Measurements from ENCODE around the gene GRK1.

GRK1 gene

GRCh38 chr13:113748101-113748861 lies 81.3 kb downstream of the GRK1 start:
- Histone ChIP-seq H3K4me3 (ENCODE audit: control insufficient read depth in 1 of 7, extremely low read depth in 1 of 7, insufficient read depth in 4 of 7, low read depth in 2 of 7, low read length in 6 of 7) (no peak overlapping the region), H3K4me1 (ENCODE audit: control extremely low read depth in 1 of 4, control insufficient read depth in 4 of 4, insufficient read depth in 4 of 4, low read length in 3 of 4) (peaks cover 0 to 2% (median under 1%) of the 10 kb centered on the region in 4 experiments), H3K9me3 (ENCODE audit: control extremely low read depth in 1 of 5, control insufficient read depth in 4 of 5, insufficient read depth in 2 of 5, low read depth in 1 of 5, low read length in 4 of 5) (peaks cover 0 to 3% (median 0%) of the 10 kb centered on the region in 5 experiments), H3K27me3 (replicated peaks in 2 of 5; ENCODE audit: control insufficient read depth in 4 of 5, insufficient read depth in 5 of 5, low read length in 4 of 5) (peaks cover 0 to 33% (median 7%) of the 10 kb centered on the region in 5 experiments), H3K27ac (ENCODE audit: insufficient read depth in 1 of 2, low read depth in 1 of 2, low read length in 2 of 2, poor library complexity in 1 of 2, severe bottlenecking in 2 of 2) (no peak overlapping the region), H3K36me3 (ENCODE audit: control insufficient read depth in 4 of 4, insufficient read depth in 4 of 4, low read length in 3 of 4) (no peaks in the 10 kb centered on the region)
- WGBS (ENCODE audit: insufficient coverage): 89% methylated on average over 23 of the region's 25 CpGs
- CTCF ChIA-PET: no interaction called here
- POLR2A ChIA-PET: no interaction called here
- no peak for DNase-seq

GRCh38 chr13:113748862-113749451 lies 81.9 kb downstream of the GRK1 start:
- no peak overlapping the region for H3K27ac ChIP-seq (ENCODE audit: insufficient read depth in 1 of 2, low read depth in 1 of 2, low read length in 2 of 2, poor library complexity in 1 of 2, severe bottlenecking in 2 of 2)
- peaks cover 0 to 3% (median 0%) of the 10 kb centered on the region in 5 experiments for H3K9me3 ChIP-seq (ENCODE audit: control extremely low read depth in 1 of 5, control insufficient read depth in 4 of 5, insufficient read depth in 2 of 5, low read depth in 1 of 5, low read length in 4 of 5)
- peaks cover 0 to 33% (median 7%) of the 10 kb centered on the region in 5 experiments for H3K27me3 ChIP-seq (replicated peaks in 2 of 5; ENCODE audit: control insufficient read depth in 4 of 5, insufficient read depth in 5 of 5, low read length in 4 of 5)
- CTCF ChIA-PET: no interaction called here
- H3K4me1 ChIP-seq (ENCODE audit: control extremely low read depth in 1 of 4, control insufficient read depth in 4 of 4, insufficient read depth in 4 of 4, low read length in 3 of 4): no peaks in the 10 kb centered on the region
- DNase-seq: no peak
- H3K36me3 ChIP-seq (ENCODE audit: control insufficient read depth in 4 of 4, insufficient read depth in 4 of 4, low read length in 3 of 4): no peaks in the 10 kb centered on the region
- no peak overlapping the region for H3K4me3 ChIP-seq (ENCODE audit: control insufficient read depth in 1 of 7, extremely low read depth in 1 of 7, insufficient read depth in 4 of 7, low read depth in 2 of 7, low read length in 6 of 7)
- 97% methylated on average over 19 of the region's 22 CpGs for WGBS (ENCODE audit: insufficient coverage)
- POLR2A ChIA-PET: no interaction called here

GRCh38 chr13:113749507-113749906 lies 82.5 kb downstream of the GRK1 start:
- Histone ChIP-seq H3K9me3 (ENCODE audit: control extremely low read depth in 1 of 5, control insufficient read depth in 4 of 5, insufficient read depth in 2 of 5, low read depth in 1 of 5, low read length in 4 of 5) (peaks cover 0 to 3% (median 0%) of the 10 kb centered on the region in 5 experiments), H3K4me1 (ENCODE audit: control extremely low read depth in 1 of 4, control insufficient read depth in 4 of 4, insufficient read depth in 4 of 4, low read length in 3 of 4) (no peaks in the 10 kb centered on the region), H3K4me3 (ENCODE audit: control insufficient read depth in 1 of 7, extremely low read depth in 1 of 7, insufficient read depth in 4 of 7, low read depth in 2 of 7, low read length in 6 of 7) (no peak overlapping the region), H3K27me3 (replicated peaks in 2 of 5; ENCODE audit: control insufficient read depth in 4 of 5, insufficient read depth in 5 of 5, low read length in 4 of 5) (peaks cover 0 to 33% (median 7%) of the 10 kb centered on the region in 5 experiments), H3K27ac (ENCODE audit: insufficient read depth in 1 of 2, low read depth in 1 of 2, low read length in 2 of 2, poor library complexity in 1 of 2, severe bottlenecking in 2 of 2) (no peak overlapping the region), H3K36me3 (ENCODE audit: control insufficient read depth in 4 of 4, insufficient read depth in 4 of 4, low read length in 3 of 4) (no peaks in the 10 kb centered on the region)
- no peak for DNase-seq
- ChIA-PET POLR2A (no interaction called here), CTCF (interaction anchor here (0.8 kb wide), 1 partner anchor 8 kb away, joined by 4 read pairs; no protein-coding TSS in a partner anchor)
- 95% methylated on average over 12 of the region's 13 CpGs for WGBS (ENCODE audit: insufficient coverage)

- H3K27ac ChIP-seq (ENCODE audit: insufficient read depth in 1 of 2, low read depth in 1 of 2, low read length in 2 of 2, poor library complexity in 1 of 2, severe bottlenecking in 2 of 2): no peak overlapping the region
- ChIA-PET POLR2A (no interaction called here), CTCF (interaction anchor here (0.8 kb wide), 1 partner anchor 9 kb away, joined by 4 read pairs; no protein-coding TSS in a partner anchor)
- 95% methylated on average over 11 of the region's 11 CpGs for WGBS (ENCODE audit: insufficient coverage)
- no peak overlapping the region for H3K4me3 ChIP-seq (ENCODE audit: control insufficient read depth in 1 of 7, extremely low read depth in 1 of 7, insufficient read depth in 4 of 7, low read depth in 2 of 7, low read length in 6 of 7)
- DNase-seq: no peak
- no peaks in the 10 kb centered on the region for H3K4me1 ChIP-seq (ENCODE audit: control extremely low read depth in 1 of 4, control insufficient read depth in 4 of 4, insufficient read depth in 4 of 4, low read length in 3 of 4)
- no peaks in the 10 kb centered on the region for H3K36me3 ChIP-seq (ENCODE audit: control insufficient read depth in 4 of 4, insufficient read depth in 4 of 4, low read length in 3 of 4)
- H3K27me3 ChIP-seq (replicated peaks in 2 of 5; ENCODE audit: control insufficient read depth in 4 of 5, insufficient read depth in 5 of 5, low read length in 4 of 5): peaks cover 0 to 33% (median 7%) of the 10 kb centered on the region in 5 experiments
- peaks cover 0 to 3% (median 0%) of the 10 kb centered on the region in 5 experiments for H3K9me3 ChIP-seq (ENCODE audit: control extremely low read depth in 1 of 5, control insufficient read depth in 4 of 5, insufficient read depth in 2 of 5, low read depth in 1 of 5, low read length in 4 of 5)
Measured at GRCh38 chr13:113749967-113750366, 82.9 kb downstream of the GRK1 start.

- Histone ChIP-seq H3K27ac (ENCODE audit: insufficient read depth in 1 of 2, low read depth in 1 of 2, low read length in 2 of 2, poor library complexity in 1 of 2, severe bottlenecking in 2 of 2) (no peak overlapping the region), H3K4me3 (ENCODE audit: control insufficient read depth in 1 of 7, extremely low read depth in 1 of 7, insufficient read depth in 4 of 7, low read depth in 2 of 7, low read length in 6 of 7) (no peak overlapping the region), H3K4me1 (ENCODE audit: control extremely low read depth in 1 of 4, control insufficient read depth in 4 of 4, insufficient read depth in 4 of 4, low read length in 3 of 4) (no peaks in the 10 kb centered on the region), H3K9me3 (ENCODE audit: control extremely low read depth in 1 of 5, control insufficient read depth in 4 of 5, insufficient read depth in 2 of 5, low read depth in 1 of 5, low read length in 4 of 5) (peaks cover 0 to 3% (median 0%) of the 10 kb centered on the region in 5 experiments), H3K36me3 (ENCODE audit: control insufficient read depth in 4 of 4, insufficient read depth in 4 of 4, low read length in 3 of 4) (no peaks in the 10 kb centered on the region), H3K27me3 (replicated peaks in 2 of 5; ENCODE audit: control insufficient read depth in 4 of 5, insufficient read depth in 5 of 5, low read length in 4 of 5) (peaks cover 0 to 32% (median 6%) of the 10 kb centered on the region in 5 experiments)
- 96% methylated on average over 20 of the region's 23 CpGs for WGBS (ENCODE audit: insufficient coverage)
- CTCF ChIA-PET: interaction anchor here (0.8 kb wide), 1 partner anchor 10 kb away, joined by 4 read pairs; no protein-coding TSS in a partner anchor
- POLR2A ChIA-PET: no interaction called here
- no peak for DNase-seq
Measured at GRCh38 chr13:113750554-113751399, 83.8 kb downstream of the GRK1 start.

GRCh38 chr13:113751491-113751890 lies 84.5 kb downstream of the GRK1 start:
- ChIA-PET CTCF (no interaction called here), POLR2A (no interaction called here)
- DNase-seq: no peak
- 96% methylated on average over 19 of the region's 19 CpGs for WGBS (ENCODE audit: insufficient coverage)
- no peak overlapping the region for H3K27ac ChIP-seq (ENCODE audit: insufficient read depth in 1 of 2, low read depth in 1 of 2, low read length in 2 of 2, poor library complexity in 1 of 2, severe bottlenecking in 2 of 2)
- H3K4me1 ChIP-seq (ENCODE audit: control extremely low read depth in 1 of 4, control insufficient read depth in 4 of 4, insufficient read depth in 4 of 4, low read length in 3 of 4): no peaks in the 10 kb centered on the region
- no peak overlapping the region for H3K4me3 ChIP-seq (ENCODE audit: control insufficient read depth in 1 of 7, extremely low read depth in 1 of 7, insufficient read depth in 4 of 7, low read depth in 2 of 7, low read length in 6 of 7)
- no peaks in the 10 kb centered on the region for H3K36me3 ChIP-seq (ENCODE audit: control insufficient read depth in 4 of 4, insufficient read depth in 4 of 4, low read length in 3 of 4)
- peaks cover 0 to 3% (median 0%) of the 10 kb centered on the region in 5 experiments for H3K9me3 ChIP-seq (ENCODE audit: control extremely low read depth in 1 of 5, control insufficient read depth in 4 of 5, insufficient read depth in 2 of 5, low read depth in 1 of 5, low read length in 4 of 5)
- H3K27me3 ChIP-seq (replicated peaks in 2 of 5; ENCODE audit: control insufficient read depth in 4 of 5, insufficient read depth in 5 of 5, low read length in 4 of 5): peaks cover 0 to 30% (median 6%) of the 10 kb centered on the region in 5 experiments

Data from common myeloid progenitor, CD34-positive (primary cell).